Neural crest cell (in vitro differentiated cells): ENCODE data around the gene CCDC3. TPM values are rescaled to one million over a fixed set of nuclear protein-coding genes. Genes with fewer than 3 reads are reported as not detected.

Experiments used
- DNase-seq: peaks from one replicate; pipeline ENCODE4 v3.0.0; 2021; ENCODE audit warnings: low read depth, mixed read lengths, low spot score
- H3K27ac Mint-ChIP-seq: one replicate; pipeline ENCODE4 v1.8.0; 2021; ENCODE audit warnings: mild to moderate bottlenecking, mixed read lengths; ENCODE audit not compliant: unreplicated experiment
- H3K27me3 Mint-ChIP-seq: 2 replicates; pipeline ENCODE4 v1.8.0; 2021; ENCODE audit warnings: low read depth, mild to moderate bottlenecking, mixed read lengths
- H3K36me3 Mint-ChIP-seq: 2 replicates; pipeline ENCODE4 v1.8.0; 2021; ENCODE audit warnings: low read depth, mild to moderate bottlenecking, mixed read lengths
- H3K4me1 Mint-ChIP-seq: 2 replicates; pipeline ENCODE4 v1.8.0; 2021; ENCODE audit warnings: mixed read lengths
- H3K4me3 Mint-ChIP-seq: one replicate; pipeline ENCODE4 v1.8.0; 2021; ENCODE audit warnings: mild to moderate bottlenecking, mixed read lengths
- H3K9me3 Mint-ChIP-seq: 2 replicates; pipeline ENCODE4 v1.8.0; 2021; ENCODE audit warnings: mixed read lengths
- CTCF ChIP-seq: fragments of 200-600 bp; sonication (generic); conservative IDR thresholded peaks from 2 replicates; pipeline ENCODE4 v1.5.0; 2021; ENCODE audit warnings: antibody characterized with exemption, mild to moderate bottlenecking
- total RNA-seq: library from RNA; stranded (reverse); gene quantifications from 2 replicates; pipeline ENCODE4 v1.2.1, GENCODE V29; 2021

CCDC3 gene
- total RNA-seq, 1 donor from 2014 or later: 6.1 TPM

- no peaks in the 10 kb centered on the region for H3K4me1 Mint-ChIP-seq
- no peak for TF ChIP-seq CTCF
- no peaks in the 10 kb centered on the region for H3K36me3 Mint-ChIP-seq
- no peak overlapping the region for H3K27ac Mint-ChIP-seq
- H3K4me3 Mint-ChIP-seq: no peak overlapping the region
- DNase-seq: no peak
- peaks cover 19% of the 10 kb centered on the region for H3K27me3 Mint-ChIP-seq
- peaks cover 8% of the 10 kb centered on the region for H3K9me3 Mint-ChIP-seq
Measured at GRCh38 chr10:12854988-12855387, 146.5 kb downstream of the CCDC3 start.

GRCh38 chr10:12852687-12853086 is 148.8 kb downstream of the CCDC3 start:
- DNase-seq: no peak
- TF ChIP-seq CTCF: no peak
- no peak overlapping the region for H3K27ac Mint-ChIP-seq
- no peak overlapping the region for H3K4me3 Mint-ChIP-seq
- peaks cover 8% of the 10 kb centered on the region for H3K9me3 Mint-ChIP-seq
- peaks cover 3% of the 10 kb centered on the region for H3K27me3 Mint-ChIP-seq
- H3K4me1 Mint-ChIP-seq: no peaks in the 10 kb centered on the region
- H3K36me3 Mint-ChIP-seq: no peaks in the 10 kb centered on the region

GRCh38 chr10:12849319-12850181 is 152.0 kb downstream of the CCDC3 start:
- no peak for TF ChIP-seq CTCF
- Mint-ChIP-seq H3K27ac (peak overlapping the region; percentile 50), H3K36me3 (no peaks in the 10 kb centered on the region), H3K4me3 (no peak overlapping the region), H3K27me3 (peaks cover 3% of the 10 kb centered on the region), H3K9me3 (peaks cover 8% of the 10 kb centered on the region), H3K4me1 (peaks cover 7% of the 10 kb centered on the region)
- DNase-seq: no peak

- TF ChIP-seq CTCF: no peak
- Mint-ChIP-seq H3K27me3 (no peaks in the 10 kb centered on the region), H3K36me3 (no peaks in the 10 kb centered on the region), H3K4me1 (peaks cover 7% of the 10 kb centered on the region), H3K27ac (peak overlapping the region; percentile 27), H3K4me3 (no peak overlapping the region), H3K9me3 (peaks cover 8% of the 10 kb centered on the region)
- DNase-seq: no peak
Measured at GRCh38 chr10:12848439-12849173, 152.9 kb downstream of the CCDC3 start.

GRCh38 chr10:12847361-12847975 is 154.0 kb downstream of the CCDC3 start:
- DNase-seq: peak; percentile 16
- Mint-ChIP-seq H3K9me3 (peaks cover 4% of the 10 kb centered on the region), H3K4me1 (peaks cover 7% of the 10 kb centered on the region), H3K36me3 (no peaks in the 10 kb centered on the region), H3K27me3 (no peaks in the 10 kb centered on the region), H3K27ac (no peak overlapping the region), H3K4me3 (no peak overlapping the region)
- TF ChIP-seq CTCF: peak; percentile 40
